ENCODE results near the gene FAIM. TPM values are rescaled to one million over a fixed set of nuclear protein-coding genes. Genes with fewer than 3 reads are reported as not detected.
"Not testable (repeated sequence)": the region's sequence is repeated elsewhere in the genome, so short reads cannot be mapped to it uniquely, and the experiment has no call there.

Gene FAIM
- total RNA-seq, 3 donors from 2014 or later, result 10.8 to 31.6 (median 14.9) TPM

DNA sequence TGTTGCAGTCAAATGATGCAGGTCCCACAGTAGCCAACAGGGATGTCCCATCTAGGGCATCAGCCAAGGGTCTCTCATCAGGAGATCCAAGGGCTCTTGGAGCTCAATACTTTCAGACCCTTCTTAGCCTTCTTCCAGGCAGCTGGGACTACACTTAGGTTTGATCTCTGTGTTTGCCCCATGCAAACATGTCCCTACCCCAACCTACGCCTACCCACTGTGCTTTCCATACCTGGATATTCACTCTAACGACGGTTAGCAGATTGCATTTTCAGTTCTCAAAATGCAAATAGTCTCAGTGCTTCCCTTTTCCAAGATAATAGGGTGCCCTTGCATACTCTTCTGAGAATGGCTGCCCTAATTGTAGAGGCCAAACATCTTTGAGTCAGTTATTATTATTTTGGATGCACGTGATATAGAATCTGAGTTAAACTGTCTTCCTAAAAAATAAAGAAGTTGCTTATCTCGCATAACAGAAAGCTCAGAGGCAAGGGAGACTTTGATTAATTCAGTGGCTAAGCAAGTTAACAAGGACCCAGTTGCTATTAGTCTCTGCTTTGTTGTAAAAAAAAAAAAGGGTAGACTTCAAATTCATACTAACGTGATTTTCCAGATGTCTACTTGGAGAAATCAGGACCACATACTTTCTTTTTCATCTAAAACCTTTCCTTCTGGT, 13.5 kb upstream of the FAIM start:
- H3K36me3 ChIP-seq, result no peaks in the 10 kb centered on the region
- peak overlapping the region; percentile 98 to 100 for H3K27ac ChIP-seq
- intact Hi-C loops (cut with DNase I; ENCODE audit: low total_unique reads), result loop anchor here (5.0 kb wide), 1 partner anchor 322 kb away; no protein-coding TSS in a partner anchor
- H3K27me3 ChIP-seq, result no peaks in the 10 kb centered on the region
- peaks cover 0 to 6% of the 10 kb centered on the region in 2 donors for H3K4me1 ChIP-seq
- H3K4me3 ChIP-seq, result peak overlapping the region; percentile 74 to 82 (median 79)
- TF ChIP-seq CTCF (IDR thresholded peaks at IDR 0.05) (no peak), POLR2A (IDR thresholded peaks at IDR 0.05) (no peak), POLR2AphosphoS5 (IDR thresholded peaks at IDR 0.05) (no peak)
- DNase-seq (ENCODE audit: low spot score in 2 of 2), result no peak
- H3K9me3 ChIP-seq, result no peaks in the 10 kb centered on the region

DNA sequence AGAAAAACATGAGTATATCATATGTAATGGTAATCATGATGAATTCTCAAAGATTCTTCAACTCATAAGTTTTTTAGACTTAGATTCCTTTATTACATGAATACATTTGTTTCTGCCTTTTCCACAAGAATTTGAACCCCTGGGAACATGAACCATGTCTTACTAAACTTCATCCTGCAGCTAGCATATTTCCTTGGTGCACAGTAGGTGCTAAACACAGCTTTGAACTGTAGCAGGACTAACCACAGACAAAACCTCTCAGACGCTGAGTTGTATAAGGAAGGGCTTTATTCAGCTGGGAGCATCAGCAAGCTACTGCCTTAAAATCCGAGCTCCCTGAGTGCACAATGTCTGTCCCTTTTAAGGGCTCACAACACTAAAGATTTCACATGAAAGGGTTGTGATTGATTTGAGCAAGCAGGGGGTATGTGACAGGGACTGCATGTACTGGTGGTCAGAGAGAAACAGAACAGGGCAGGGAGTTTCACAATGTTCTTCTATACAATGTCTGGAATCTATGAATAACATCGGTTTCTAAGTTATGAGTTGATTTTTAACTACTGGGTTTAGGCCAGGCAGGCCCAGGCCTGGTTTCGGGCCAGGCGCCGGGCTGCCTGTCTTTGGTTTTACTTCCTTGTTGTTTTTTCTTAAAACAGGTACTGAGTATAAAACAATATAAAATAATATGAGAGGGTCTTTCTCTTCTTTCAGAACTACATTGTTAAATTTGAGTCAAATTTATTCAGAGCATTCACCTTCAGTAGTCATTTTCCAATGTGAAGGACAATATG, 11.2 kb upstream of the FAIM start:
- H3K4me3 ChIP-seq; H3K9me3 ChIP-seq; H3K27me3 ChIP-seq; H3K27ac ChIP-seq; H3K36me3 ChIP-seq; H3K4me1 ChIP-seq; DNase-seq (ENCODE audit: low spot score in 2 of 2): not testable (repeated sequence)
- intact Hi-C loops (cut with DNase I; ENCODE audit: low total_unique reads), result loop anchor here (5.0 kb wide), 1 partner anchor 320 kb away; no protein-coding TSS in a partner anchor

DNA sequence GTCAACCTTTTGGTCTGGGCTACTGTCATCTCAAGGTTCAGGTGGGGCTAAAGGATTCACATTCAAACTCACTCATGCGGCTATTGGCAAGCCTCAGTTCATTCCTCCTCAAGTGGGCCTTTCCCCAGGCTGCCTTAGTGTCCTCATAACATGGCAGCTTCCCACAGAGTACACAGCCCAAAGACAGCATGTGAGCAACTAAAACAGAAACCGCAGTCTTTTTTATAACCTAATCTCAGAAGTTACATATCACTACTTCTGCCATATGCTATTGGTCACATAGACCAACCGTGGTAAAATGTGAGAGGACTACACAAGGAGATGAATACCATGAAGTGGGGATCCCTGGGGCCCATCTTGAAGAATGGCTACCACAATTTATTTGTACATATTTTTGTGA, 10.0 kb upstream of the FAIM start:
- TF ChIP-seq CTCF (IDR thresholded peaks at IDR 0.05), result no peak
- TF ChIP-seq POLR2AphosphoS5 (IDR thresholded peaks at IDR 0.05), result no peak
- TF ChIP-seq POLR2A (IDR thresholded peaks at IDR 0.05), result no peak
- H3K36me3 ChIP-seq, result no peaks in the 10 kb centered on the region
- no peak overlapping the region for H3K4me3 ChIP-seq
- H3K27me3 ChIP-seq, result no peaks in the 10 kb centered on the region
- H3K9me3 ChIP-seq, result no peaks in the 10 kb centered on the region
- intact Hi-C loops (cut with DNase I; ENCODE audit: low total_unique reads), result loop anchor here (5.0 kb wide), 1 partner anchor 319 kb away; no protein-coding TSS in a partner anchor
- H3K4me1 ChIP-seq, result no peaks in the 10 kb centered on the region
- no peak for DNase-seq (ENCODE audit: low spot score in 2 of 2)
- H3K27ac ChIP-seq, result no peak overlapping the region

DNA sequence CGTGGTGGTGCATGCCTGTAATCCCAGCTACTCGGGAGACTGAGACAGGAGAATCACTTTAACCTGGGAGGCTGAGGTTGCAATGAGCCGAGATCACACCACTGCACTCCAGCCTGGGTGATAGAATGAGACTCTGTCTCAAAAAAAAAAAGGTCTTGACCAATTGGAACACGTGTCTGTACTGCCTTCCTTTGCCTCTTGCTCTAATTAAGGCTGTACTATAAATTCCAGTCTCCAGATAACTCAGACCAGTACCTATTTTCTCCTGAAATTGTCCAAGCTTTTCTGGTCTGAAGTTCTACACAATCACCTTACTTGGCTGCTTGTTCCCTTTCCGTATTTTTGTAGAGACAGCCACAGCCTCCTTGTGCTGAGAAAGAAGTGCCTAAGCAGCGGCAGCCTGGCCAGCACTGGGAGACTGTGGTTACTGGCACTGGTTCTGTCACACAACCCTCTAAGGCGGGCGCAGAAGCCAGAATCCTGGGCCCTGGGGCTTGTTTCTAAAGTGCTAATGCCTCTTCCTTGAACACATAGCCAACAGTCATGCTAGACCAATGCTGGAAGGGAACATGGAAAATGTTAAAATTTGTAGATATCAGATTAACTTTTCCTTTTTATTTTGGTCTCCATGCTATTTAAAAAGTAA, 8.3 kb upstream of the FAIM start:
- TF ChIP-seq POLR2A (IDR thresholded peaks at IDR 0.05) (no peak), CTCF (IDR thresholded peaks at IDR 0.05) (no peak), POLR2AphosphoS5 (IDR thresholded peaks at IDR 0.05) (no peak)
- intact Hi-C loops (cut with DNase I; ENCODE audit: low total_unique reads), result no loop called here
- peak; percentile 69 to 72 for DNase-seq (ENCODE audit: low spot score in 2 of 2)
- Histone ChIP-seq H3K27me3 (no peaks in the 10 kb centered on the region), H3K4me1 (no peaks in the 10 kb centered on the region), H3K9me3 (no peaks in the 10 kb centered on the region), H3K4me3 (no peak overlapping the region), H3K36me3 (no peaks in the 10 kb centered on the region), H3K27ac (peak overlapping the region; percentile 30 to 64)

GRCh38 chr3:138601661-138602060, 6.9 kb upstream of the FAIM start:
- H3K9me3 ChIP-seq; intact Hi-C loops (cut with DNase I; ENCODE audit: low total_unique reads); H3K27ac ChIP-seq; H3K27me3 ChIP-seq; H3K36me3 ChIP-seq; DNase-seq (ENCODE audit: low spot score in 2 of 2); H3K4me1 ChIP-seq; H3K4me3 ChIP-seq: not testable (repeated sequence)

DNA sequence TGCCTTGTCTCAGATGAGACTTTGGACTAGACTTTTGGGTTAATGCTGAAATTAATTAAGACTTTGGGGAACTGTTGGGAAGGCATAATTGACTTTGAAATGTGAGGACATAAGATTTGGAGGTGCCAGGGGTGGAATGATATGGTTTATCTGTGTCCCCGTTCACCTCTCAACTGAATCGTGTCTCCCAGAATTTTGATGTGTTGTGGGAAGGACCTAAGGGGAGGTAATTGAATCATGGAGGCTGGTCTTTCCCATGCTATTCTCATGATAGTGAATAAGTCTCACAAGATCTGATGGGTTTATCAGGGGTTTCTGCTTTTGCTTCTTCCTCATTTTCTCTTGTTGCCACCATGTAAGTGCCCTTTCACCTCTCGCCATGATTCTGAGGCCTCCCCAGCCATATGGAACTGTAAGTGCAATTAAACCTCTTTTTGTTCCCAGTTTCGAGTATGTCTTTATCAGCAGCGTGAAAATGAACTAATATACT, 4.4 kb upstream of the FAIM start:
- H3K27ac ChIP-seq; H3K27me3 ChIP-seq; H3K9me3 ChIP-seq; intact Hi-C loops (cut with DNase I; ENCODE audit: low total_unique reads); DNase-seq (ENCODE audit: low spot score in 2 of 2); H3K36me3 ChIP-seq; H3K4me3 ChIP-seq; H3K4me1 ChIP-seq: not testable (repeated sequence)
